ENCODE measurements around the gene PLEKHA1.

Gene PLEKHA1

GRCh38 chr10:122454071-122454470 is 79.6 kb downstream of the PLEKHA1 start:
- H3K4me3 ChIP-seq (ENCODE audit: low read depth, low read length), result no peak overlapping the region
- TF ChIP-seq CTCF (IDR thresholded peaks at IDR 0.05; ENCODE audit: insufficient read depth, low read length, missing control alignments), result no peak
- CTCF ChIA-PET, result interaction anchor here (1.0 to 3.6 kb wide), 5 partner anchors 19 to 160 kb away, joined by 3 to 26 read pairs (median 3); no protein-coding TSS in a partner anchor
- no peak for DNase-seq (ENCODE audit: low read depth, low spot score)
- POLR2A ChIA-PET, result no interaction called here

DNA sequence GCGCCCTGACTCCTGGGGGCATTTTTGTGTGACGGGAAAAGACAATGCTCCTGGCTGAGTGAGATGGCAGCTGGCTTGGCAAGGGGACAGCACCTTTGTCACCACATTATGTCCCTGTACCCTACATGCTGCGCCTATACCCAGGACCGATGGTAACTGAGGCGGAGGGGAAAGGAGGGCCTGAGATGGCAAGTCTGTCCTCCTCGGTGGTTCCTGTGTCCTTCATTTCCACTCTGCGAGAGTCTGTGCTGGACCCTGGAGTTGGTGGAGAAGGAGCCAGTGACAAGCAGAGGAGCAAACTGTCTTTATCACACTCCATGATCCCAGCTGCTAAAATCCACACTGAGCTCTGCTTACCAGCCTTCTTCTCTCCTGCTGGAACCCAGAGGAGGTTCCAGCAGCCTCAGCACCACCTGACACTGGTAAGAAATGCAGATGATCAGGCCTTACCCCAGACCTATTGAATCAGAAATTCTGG is 80.1 kb downstream of the PLEKHA1 start, which contains the start of gene ARMS2:
TSS of gene ARMS2 (plus strand) at position 51 of the 478 bp plus-strand sequence. CDS start at position 126, 75 bp downstream.
- no peak for DNase-seq (ENCODE audit: low read depth, low spot score)
- H3K4me3 ChIP-seq (ENCODE audit: low read depth, low read length), result no peak within 1 kb of the TSS
- TF ChIP-seq CTCF (IDR thresholded peaks at IDR 0.05; ENCODE audit: insufficient read depth, low read length, missing control alignments), result no peak
- ChIA-PET CTCF (interaction anchor here (1.0 to 3.6 kb wide), 4 partner anchors 19 to 160 kb away, joined by 3 to 26 read pairs (median 6); no protein-coding TSS in a partner anchor), POLR2A (no interaction called here)

- POLR2A ChIA-PET, result no interaction called here
- CTCF ChIA-PET, result interaction anchor here (0.9 to 3.6 kb wide), 4 partner anchors 20 to 156 kb away, joined by 3 to 26 read pairs (median 6); no protein-coding TSS in a partner anchor
- DNase-seq (ENCODE audit: low read depth, low spot score), result no peak
- no peak overlapping the region for H3K4me3 ChIP-seq (ENCODE audit: low read depth, low read length)
- no peak for TF ChIP-seq CTCF (IDR thresholded peaks at IDR 0.05; ENCODE audit: insufficient read depth, low read length, missing control alignments)
Observed at GRCh38 chr10:122455376-122456079, 81.0 kb downstream of the PLEKHA1 start.

DNA sequence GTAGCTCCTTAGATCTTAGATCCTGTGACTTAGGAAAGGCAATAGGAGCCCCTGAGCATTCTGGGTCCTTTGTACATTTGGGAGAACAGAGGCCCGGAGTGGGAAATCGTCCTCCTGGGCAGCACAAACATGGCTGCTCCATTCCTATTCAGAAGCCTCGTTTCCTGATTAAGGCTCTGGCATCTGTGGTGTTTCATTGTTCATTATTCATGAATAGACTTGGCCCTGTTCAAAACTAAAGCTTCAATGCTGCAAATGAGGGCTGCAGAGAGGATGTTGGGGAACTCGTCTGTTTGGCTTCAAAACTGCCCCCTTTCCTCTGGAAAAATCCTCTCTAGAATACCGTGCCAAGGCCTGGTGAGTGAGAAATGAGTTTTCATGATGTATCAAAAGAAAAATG is 83.4 kb downstream of the PLEKHA1 start:
- POLR2A ChIA-PET, result no interaction called here
- CTCF ChIA-PET, result interaction anchor here (1.0 to 1.8 kb wide), 2 partner anchors 107 to 159 kb away, joined by 5 to 7 read pairs; no protein-coding TSS in a partner anchor
- no peak for TF ChIP-seq CTCF (IDR thresholded peaks at IDR 0.05; ENCODE audit: insufficient read depth, low read length, missing control alignments)

GRCh38 chr10:122458693-122459092 is 84.2 kb downstream of the PLEKHA1 start:
- ChIA-PET CTCF (interaction anchor here (0.6 kb wide), 1 partner anchor 115 kb away, joined by 3 read pairs; no protein-coding TSS in a partner anchor), POLR2A (no interaction called here)
- DNase-seq (ENCODE audit: low read depth, low spot score), result no peak
- TF ChIP-seq CTCF (IDR thresholded peaks at IDR 0.05; ENCODE audit: insufficient read depth, low read length, missing control alignments), result no peak
- H3K4me3 ChIP-seq (ENCODE audit: low read depth, low read length), result no peak overlapping the region

More for the DNA sequence above, 83.4 kb downstream of the PLEKHA1 start:
- no peak overlapping the region for H3K4me3 ChIP-seq (ENCODE audit: low read depth, low read length)
- no peak for DNase-seq (ENCODE audit: low read depth, low spot score)
